HepG2 (cell line): ENCODE measurements around the gene KPNA3. TPM values are rescaled to one million over a fixed set of nuclear protein-coding genes. Genes with fewer than 3 reads are reported as not detected.
A peak's percentile ranks its signal among the peaks of the same experiment; 100 is the strongest.

Experiments
- DDIT3 ChIP-seq: sonication (generic); formaldehyde crosslinking; IDR thresholded peaks from 2 replicates; pipeline ENCODE4 v1.4.0; 2020; ENCODE audit warnings: mild to moderate bottlenecking, missing genetic modification reagents
- EHMT2 ChIP-seq: fragments of 200-600 bp; sonication (generic); IDR thresholded peaks from 2 replicates; pipeline ENCODE4 v1.7.0; 2017; ENCODE audit warnings: antibody characterized with exemption, low read depth, low read length, borderline replicate concordance
- EP300 ChIP-seq, 3 experiments: sonication (generic) in 1 of 3; formaldehyde crosslinking in 1 of 3; IDR thresholded peaks; 2 replicates each; pipeline versions ENCODE4 v1.5.1 to v1.6.1; 2011 to 2020; ENCODE audit warnings: low read depth in 2 of 3, low read length in 2 of 3, borderline replicate concordance in 1 of 3, improper control_type of control experiment in 1 of 3, mild to moderate bottlenecking in 1 of 3, missing genetic modification reagents in 1 of 3, moderate library complexity in 1 of 3
- FOXA1 ChIP-seq, 2 experiments: fragments of 450-650 bp in 1 of 2; sonication (generic) in 1 of 2; formaldehyde crosslinking in 1 of 2; IDR thresholded peaks; 2 replicates each; pipeline versions ENCODE4 v1.4.0 to v1.6.1; 2016 to 2020; ENCODE audit warnings: missing genetic modification reagents in 1 of 2
- GATAD2A ChIP-seq: IDR thresholded peaks from 2 replicates; pipeline ENCODE4 v1.6.1; 2016
- HIC2 ChIP-seq: sonication (generic); formaldehyde crosslinking; IDR thresholded peaks from 2 replicates; pipeline ENCODE4 v1.9.0; 2022; ENCODE audit warnings: low read depth, missing genetic modification reagents
- HMG20A ChIP-seq: IDR thresholded peaks from 2 replicates; pipeline ENCODE4 v1.6.1; 2016; ENCODE audit warnings: borderline replicate concordance
- HNF4G ChIP-seq, 2 experiments: sonication (generic) in 1 of 2; formaldehyde crosslinking in 1 of 2; IDR thresholded peaks; 2 replicates each; pipeline versions ENCODE4 v1.4.0 to v1.6.1; 2011 to 2020; ENCODE audit warnings: borderline replicate concordance in 2 of 2, low read depth in 2 of 2, mild to moderate bottlenecking in 2 of 2, low read length in 1 of 2, missing genetic modification reagents in 1 of 2, moderate library complexity in 1 of 2
- MAFK ChIP-seq, 2 experiments: IDR thresholded peaks in 1 of 2; conservative IDR thresholded peaks in 1 of 2; 2 replicates each; pipeline ENCODE4 v1.6.1; 2011; ENCODE audit warnings: improper control_type of control experiment in 2 of 2, low read length in 2 of 2
- MAX ChIP-seq: IDR thresholded peaks from 2 replicates; pipeline ENCODE4 v1.6.1; 2012; ENCODE audit warnings: inconsistent platforms
- NCOR1 ChIP-seq: fragments of 200-600 bp; sonication (generic); IDR thresholded peaks from 2 replicates; pipeline ENCODE4 v1.7.0; 2017; ENCODE audit warnings: antibody characterized with exemption, low read length, borderline replicate concordance
- NONO ChIP-seq, 2 experiments: fragments of 450-650 bp in 1 of 2; sonication (generic) in 1 of 2; formaldehyde crosslinking in 1 of 2; IDR thresholded peaks in 1 of 2; conservative IDR thresholded peaks in 1 of 2; 2 replicates each; pipeline versions ENCODE4 v1.6.1 to v1.8.0; 2017 to 2022; ENCODE audit warnings: mild to moderate bottlenecking in 1 of 2, missing genetic modification reagents in 1 of 2, moderate library complexity in 1 of 2
- NR1H2 ChIP-seq: sonication (generic); formaldehyde crosslinking; IDR thresholded peaks from 2 replicates; pipeline ENCODE4 v1.8.1; 2022; ENCODE audit warnings: low read depth, missing genetic modification reagents, borderline replicate concordance
- NR2F2 ChIP-seq: IDR thresholded peaks from 2 replicates; pipeline ENCODE4 v1.6.1; 2012; ENCODE audit warnings: low read depth, inconsistent platforms, borderline replicate concordance
- POGK ChIP-seq: sonication (generic); formaldehyde crosslinking; conservative IDR thresholded peaks from 2 replicates; pipeline ENCODE4 v1.8.0; 2022; ENCODE audit warnings: mild to moderate bottlenecking, moderate library complexity, missing genetic modification reagents
- POLR2A ChIP-seq, 2 experiments: IDR thresholded peaks; 2 replicates each; pipeline ENCODE4 v1.6.1; 2011; ENCODE audit warnings: low read depth in 2 of 2, low read length in 2 of 2, mild to moderate bottlenecking in 1 of 2, moderate library complexity in 1 of 2; ENCODE audit not compliant: insufficient read depth in 1 of 2
- RXRB ChIP-seq: IDR thresholded peaks from 2 replicates; pipeline ENCODE4 v1.6.1; 2016; ENCODE audit warnings: borderline replicate concordance, missing genetic modification reagents, missing compliant biosample characterization
- SAP130 ChIP-seq: IDR thresholded peaks from 2 replicates; pipeline ENCODE4 v1.6.1; 2016; ENCODE audit warnings: low read depth
- TCF7 ChIP-seq: sonication (generic); IDR thresholded peaks from 2 replicates; pipeline ENCODE4 v1.6.1; 2016; ENCODE audit warnings: antibody characterized with exemption, low read depth
- ZFYVE20 ChIP-seq: sonication (generic); formaldehyde crosslinking; IDR thresholded peaks from 2 replicates; pipeline ENCODE4 v1.8.0; 2023; ENCODE audit warnings: low read depth, mild to moderate bottlenecking, moderate library complexity, missing genetic modification reagents, borderline replicate concordance
- ZNF552 ChIP-seq: sonication (generic); formaldehyde crosslinking; IDR thresholded peaks from 2 replicates; pipeline ENCODE4 v1.9.0; 2022; ENCODE audit warnings: missing genetic modification reagents, mild to moderate bottlenecking, borderline replicate concordance
- ZNF672 ChIP-seq: sonication (generic); formaldehyde crosslinking; IDR thresholded peaks from 2 replicates; pipeline ENCODE4 v1.8.1; 2022; ENCODE audit warnings: missing genetic modification reagents
- ZNF746 ChIP-seq: sonication (generic); formaldehyde crosslinking; IDR thresholded peaks from 2 replicates; pipeline ENCODE4 v1.8.0; 2022; ENCODE audit warnings: mild to moderate bottlenecking, missing genetic modification reagents
- ZSCAN31 ChIP-seq: sonication (generic); formaldehyde crosslinking; IDR thresholded peaks from 2 replicates; pipeline ENCODE4 v1.5.0; 2020; ENCODE audit warnings: low read depth, mild to moderate bottlenecking, missing genetic modification reagents
- polyA plus RNA-seq, 8 experiments: library from polyadenylated mRNA; depleted of rRNA in 3 of 8; stranded (reverse) in 7 of 8; unstranded in 1 of 8; fragments of >200 nt; fragmentation: Illumina TruSeq in 4 of 8; extraction: Trizol in 4 of 8; gene quantifications; 2 replicates each; pipeline versions ENCODE4 v1.2.1 to v1.2.3, GENCODE V29; 2011 to 2016; ENCODE audit warnings: low read depth in 4 of 8, missing spikeins in 1 of 8, mixed read lengths in 1 of 8; ENCODE audit not compliant: insufficient read depth in 1 of 8
- total RNA-seq, 5 experiments: library from RNA; depleted of rRNA; stranded (reverse); fragments of >200 nt; fragmentation: Illumina TruSeq; extraction: Trizol; gene quantifications; 2 replicates each; pipeline ENCODE4 v1.2.3, GENCODE V29; 2016; ENCODE audit warnings: low read depth in 1 of 5

Gene KPNA3
- total and polyA plus RNA-seq, 2 of the 13 experiments (the other 11 are each of a cell fraction or from before 2014, with no cell fraction given) = 13.0 to 28.9 TPM

- TF ChIP-seq NONO (IDR thresholded peaks at IDR 0.05) (no peak), NONO (CRISPR knock-in tag; conservative IDR thresholded peaks at IDR 0.05) (peak; percentile 68), DDIT3 (no peak), POLR2A (IDR thresholded peaks at IDR 0.05; ENCODE audit: insufficient read depth in 1 of 2, low read depth in 2 of 2, low read length in 2 of 2) (no peak), GATAD2A (CRISPR knock-in tag) (peak; percentile 59; the same call in 1 of the 2 replicates), TCF7 (peak; percentile 63), ZNF672 (CRISPR knock-in tag) (no peak), ZNF746 (no peak), MAX (0 out of 2 replicates have a peak, but pooled peaks have one; percentile 25), MAFK (conservative IDR thresholded peaks at IDR 0.05 in 1 of 2, IDR thresholded peaks at IDR 0.05 in 1 of 2; ENCODE audit: low read length in 2 of 2) (peak; percentile 64 to 66), NR1H2 (CRISPR knock-in tag) (no peak), EP300 (IDR thresholded peaks at IDR 0.05; ENCODE audit: low read depth in 2 of 2, low read length in 2 of 2) (peak in 1 of 2 experiments; percentile 86; a peak in 2 of 4 replicates), EP300 (CRISPR knock-in tag; IDR thresholded peaks at IDR 0.05; ENCODE audit: borderline replicate concordance) (peak; percentile 32; the same call in 1 of the 2 replicates), HMG20A (CRISPR knock-in tag) (peak; percentile 53; the same call in 1 of the 2 replicates), NR2F2 (peak; percentile 72), FOXA1 (IDR thresholded peaks at IDR 0.05) (no peak; the same call in 1 of the 2 replicates), FOXA1 (CRISPR knock-in tag; IDR thresholded peaks at IDR 0.05) (peak; percentile 75), RXRB (CRISPR knock-in tag) (peak; percentile 65), HIC2 (no peak), ZNF552 (no peak), ZSCAN31 (CRISPR knock-in tag) (no peak), EHMT2 (0 out of 2 replicates have a peak, but pooled peaks have one; percentile 36), NCOR1 (peak; percentile 75; the same call in 1 of the 2 replicates), ZFYVE20 (CRISPR knock-in tag) (no peak), HNF4G (IDR thresholded peaks at IDR 0.05; ENCODE audit: borderline replicate concordance, low read depth, low read length) (peak; percentile 60; the same call in 1 of the 2 replicates), HNF4G (CRISPR knock-in tag; IDR thresholded peaks at IDR 0.05; ENCODE audit: borderline replicate concordance, low read depth) (no peak), SAP130 (peak; percentile 38), POGK (CRISPR knock-in tag) (no peak)
Observed at GRCh38 chr13:49810567-49811526, 18.4 kb upstream of the KPNA3 start (continued).
